ENCODE data around the gene FAM20C. TPM values are rescaled to one million over a fixed set of nuclear protein-coding genes. Genes with fewer than 3 reads are reported as not detected.
A peak's percentile ranks its signal among the peaks of the same experiment; 100 is the strongest.

Gene FAM20C
- total RNA-seq, 1 experiment from 2014 or later: 35.8 TPM

DNA sequence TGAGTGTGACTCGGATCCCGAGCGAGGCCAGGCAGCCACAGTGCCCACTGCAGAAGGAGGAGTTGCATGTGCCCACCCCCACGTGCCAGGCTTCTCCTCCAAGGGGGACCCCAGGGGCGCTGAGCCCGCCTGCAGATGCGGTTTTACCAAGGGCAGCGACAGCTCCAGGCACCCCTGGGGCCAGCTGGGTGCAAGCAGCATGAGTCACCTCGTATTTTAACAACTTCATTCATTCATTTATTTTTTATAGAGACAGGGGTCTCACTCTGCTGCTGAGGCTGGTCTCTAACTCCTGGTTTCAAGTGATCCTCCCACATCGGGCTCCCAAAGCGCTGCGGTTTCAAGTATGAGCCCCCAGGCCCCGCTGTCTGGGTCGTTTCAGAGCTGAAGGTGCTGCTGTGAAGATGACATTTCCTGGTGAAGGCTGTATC, 96.3 kb downstream of the FAM20C start:
- no peaks in the 10 kb centered on the region for H3K9me3 ChIP-seq (ENCODE audit: low read depth, low read length, poor library complexity, severe bottlenecking)
- no peaks in the 10 kb centered on the region for H3K4me1 ChIP-seq (ENCODE audit: insufficient read depth, low read length, poor library complexity, severe bottlenecking)
- ChIA-PET CTCF (no interaction called here), POLR2A (ENCODE audit: low non-redundant PET) (no interaction called here)
- no peaks in the 10 kb centered on the region for H3K36me3 ChIP-seq (ENCODE audit: insufficient read depth, low read length, poor library complexity, severe bottlenecking)
- no peak overlapping the region for H3K4me3 ChIP-seq (ENCODE audit: low read depth, low read length, poor library complexity, severe bottlenecking)
- no TSS peak for BruUV-seq (replicated peaks)
- intact Hi-C loops (cut with micrococcal nuclease; ENCODE audit: unreplicated experiment): no loop called here
- TF ChIP-seq, protein P1, sequence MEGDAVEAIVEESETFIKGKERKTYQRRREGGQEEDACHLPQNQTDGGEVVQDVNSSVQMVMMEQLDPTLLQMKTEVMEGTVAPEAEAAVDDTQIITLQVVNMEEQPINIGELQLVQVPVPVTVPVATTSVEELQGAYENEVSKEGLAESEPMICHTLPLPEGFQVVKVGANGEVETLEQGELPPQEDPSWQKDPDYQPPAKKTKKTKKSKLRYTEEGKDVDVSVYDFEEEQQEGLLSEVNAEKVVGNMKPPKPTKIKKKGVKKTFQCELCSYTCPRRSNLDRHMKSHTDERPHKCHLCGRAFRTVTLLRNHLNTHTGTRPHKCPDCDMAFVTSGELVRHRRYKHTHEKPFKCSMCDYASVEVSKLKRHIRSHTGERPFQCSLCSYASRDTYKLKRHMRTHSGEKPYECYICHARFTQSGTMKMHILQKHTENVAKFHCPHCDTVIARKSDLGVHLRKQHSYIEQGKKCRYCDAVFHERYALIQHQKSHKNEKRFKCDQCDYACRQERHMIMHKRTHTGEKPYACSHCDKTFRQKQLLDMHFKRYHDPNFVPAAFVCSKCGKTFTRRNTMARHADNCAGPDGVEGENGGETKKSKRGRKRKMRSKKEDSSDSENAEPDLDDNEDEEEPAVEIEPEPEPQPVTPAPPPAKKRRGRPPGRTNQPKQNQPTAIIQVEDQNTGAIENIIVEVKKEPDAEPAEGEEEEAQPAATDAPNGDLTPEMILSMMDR (conservative IDR thresholded peaks at IDR 0.05; ENCODE audit: low read depth, low read length): no peak
- TF ChIP-seq EZH2 (IDR thresholded peaks at IDR 0.05; ENCODE audit: borderline replicate concordance, low read depth, low read length, poor library complexity, severe bottlenecking): no peak
- no peak for DNase-seq (ENCODE audit: low spot score)
- no peak overlapping the region for H3K27ac ChIP-seq (ENCODE audit: low read depth, low read length, poor library complexity, severe bottlenecking)
- peaks cover 93% of the 10 kb centered on the region for H3K27me3 ChIP-seq (replicated peaks; ENCODE audit: insufficient read depth, low read depth, low read length, poor library complexity)

DNA sequence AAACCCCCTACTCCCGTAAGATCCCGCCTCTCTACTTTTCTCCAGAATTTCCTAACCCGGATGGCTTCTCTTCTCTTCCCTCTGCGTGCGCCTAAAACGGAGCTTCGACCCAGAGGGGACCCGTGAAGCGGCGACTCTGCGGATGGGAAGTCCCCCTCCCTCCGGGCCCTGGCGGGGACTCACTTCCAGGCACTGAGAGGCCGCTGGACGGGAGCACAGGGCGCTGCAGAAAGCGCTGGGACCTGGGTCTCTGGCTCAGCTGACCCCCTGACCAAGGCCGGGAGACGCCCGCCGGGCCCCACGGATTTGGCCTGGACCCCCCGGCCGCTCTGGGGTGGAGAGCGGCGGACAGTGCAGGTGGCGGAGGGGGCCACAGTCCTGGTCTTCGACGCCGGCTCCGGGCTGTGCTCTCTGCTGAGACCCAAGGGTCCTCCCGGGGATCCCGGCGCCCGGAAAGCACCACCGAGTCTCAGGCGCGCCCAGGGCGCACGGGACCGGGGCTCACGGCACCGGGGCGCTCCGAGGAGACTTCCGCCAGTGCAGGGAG, 96.9 kb downstream of the FAM20C start:
- no peak for DNase-seq (ENCODE audit: low spot score)
- POLR2A ChIA-PET (ENCODE audit: low non-redundant PET): no interaction called here
- peaks cover 97% of the 10 kb centered on the region for H3K27me3 ChIP-seq (replicated peaks; ENCODE audit: insufficient read depth, low read depth, low read length, poor library complexity)
- no peak overlapping the region for H3K27ac ChIP-seq (ENCODE audit: low read depth, low read length, poor library complexity, severe bottlenecking)
- H3K4me1 ChIP-seq (ENCODE audit: insufficient read depth, low read length, poor library complexity, severe bottlenecking): no peaks in the 10 kb centered on the region
- H3K4me3 ChIP-seq (ENCODE audit: low read depth, low read length, poor library complexity, severe bottlenecking): no peak overlapping the region
- intact Hi-C loops (cut with micrococcal nuclease; ENCODE audit: unreplicated experiment): no loop called here
- TF ChIP-seq EZH2 (IDR thresholded peaks at IDR 0.05; ENCODE audit: borderline replicate concordance, low read depth, low read length, poor library complexity, severe bottlenecking): peak; percentile 33
- TF ChIP-seq, protein P1 (conservative IDR thresholded peaks at IDR 0.05; ENCODE audit: low read depth, low read length): no peak
- BruUV-seq (replicated peaks): no TSS peak
- no peaks in the 10 kb centered on the region for H3K36me3 ChIP-seq (ENCODE audit: insufficient read depth, low read length, poor library complexity, severe bottlenecking)
- CTCF ChIA-PET: no interaction called here
- no peaks in the 10 kb centered on the region for H3K9me3 ChIP-seq (ENCODE audit: low read depth, low read length, poor library complexity, severe bottlenecking)

GRCh38 chr7:289756-290553, 97.6 kb downstream of the FAM20C start, which contains the start of gene FOXL3:
TSS of gene FOXL3 (plus strand) at chr7:290170. CDS start at chr7:290170, 0 bp downstream.
- DNase-seq (ENCODE audit: low spot score): no peak
- no TSS peak for BruUV-seq (replicated peaks)
- CTCF ChIA-PET: no interaction called here

More at GRCh38 chr7:289756-290553, 97.6 kb downstream of the FAM20C start, which contains the start of gene FOXL3:
- TF ChIP-seq, protein P1 (conservative IDR thresholded peaks at IDR 0.05; ENCODE audit: low read depth, low read length): no peak
- peak; percentile 18 for TF ChIP-seq EZH2 (IDR thresholded peaks at IDR 0.05; ENCODE audit: borderline replicate concordance, low read depth, low read length, poor library complexity, severe bottlenecking)
- intact Hi-C loops (cut with micrococcal nuclease; ENCODE audit: unreplicated experiment): no loop called here
- no peaks in the 10 kb centered on the region for H3K4me1 ChIP-seq (ENCODE audit: insufficient read depth, low read length, poor library complexity, severe bottlenecking)
- no peaks in the 10 kb centered on the region for H3K36me3 ChIP-seq (ENCODE audit: insufficient read depth, low read length, poor library complexity, severe bottlenecking)
- POLR2A ChIA-PET (ENCODE audit: low non-redundant PET): no interaction called here
- no peaks in the 10 kb centered on the region for H3K9me3 ChIP-seq (ENCODE audit: low read depth, low read length, poor library complexity, severe bottlenecking)
- H3K27me3 ChIP-seq (replicated peaks; ENCODE audit: insufficient read depth, low read depth, low read length, poor library complexity): peaks cover 96% of the 10 kb centered on the region
- H3K4me3 ChIP-seq (ENCODE audit: low read depth, low read length, poor library complexity, severe bottlenecking): no peak within 1 kb of the TSS
- H3K27ac ChIP-seq (ENCODE audit: low read depth, low read length, poor library complexity, severe bottlenecking): no peak within 1 kb of the TSS

All from A673 (cell line).